Left forelimb (tissue), 1 donor: ENCODE data around the gene PLPP4.

Experiments used
- DNase-seq: peaks from one replicate; pipeline ENCODE4 v3.0.0-alpha.2; 2018; ENCODE audit warnings: low spot score

The PLPP4 gene

GRCh38 chr10:120613180-120613579 lies 156.2 kb downstream of the PLPP4 start:
- no peak for DNase-seq

- DNase-seq: no peak
Measured at GRCh38 chr10:120614680-120615079, 157.7 kb downstream of the PLPP4 start.

DNA sequence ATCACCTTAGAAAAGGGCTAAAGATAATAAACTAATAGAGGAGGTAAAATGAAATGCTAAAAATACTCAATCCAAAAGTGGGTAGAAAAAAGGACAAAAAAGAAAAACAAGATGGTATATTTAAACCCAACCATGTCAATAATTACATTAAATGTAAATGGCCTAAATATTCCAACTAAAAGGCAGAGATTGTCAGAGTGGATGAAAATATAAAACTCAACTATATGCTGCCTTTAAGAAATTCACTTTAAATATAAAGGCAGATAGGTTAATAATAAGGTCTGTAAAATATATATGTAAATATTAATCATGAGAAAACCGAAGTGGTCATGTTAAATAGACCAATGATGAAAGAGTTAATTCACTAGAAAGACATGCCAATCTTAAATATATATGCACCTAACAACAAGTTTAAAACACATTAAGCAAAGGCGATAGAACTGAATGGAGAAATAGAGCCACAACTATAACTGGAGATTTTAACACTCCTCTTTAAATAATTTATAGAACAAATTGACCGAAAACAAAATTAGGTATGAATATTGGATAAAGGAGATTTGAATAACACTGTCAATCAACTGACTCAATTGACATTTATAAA lies 159.4 kb downstream of the PLPP4 start:
- no peak for DNase-seq

DNA sequence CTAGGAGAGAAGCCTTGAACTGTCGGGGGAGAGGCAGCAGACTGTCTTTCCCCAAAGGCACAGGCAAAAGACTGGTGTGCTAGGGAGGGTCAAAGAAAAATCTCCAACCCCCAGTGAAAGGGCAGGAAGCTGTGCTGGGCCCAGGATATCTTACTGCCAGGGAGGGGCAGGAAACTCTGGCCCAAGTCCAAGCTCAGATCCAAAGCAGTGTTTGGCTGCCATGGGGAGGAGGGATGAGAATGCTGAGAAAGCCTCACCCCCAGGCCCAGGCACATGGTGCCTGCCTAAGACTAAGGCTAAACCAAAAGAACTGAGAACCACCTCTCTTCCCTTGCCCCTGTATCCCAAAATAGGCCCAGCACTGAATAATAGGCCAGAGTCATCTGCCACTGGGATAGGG lies 171.2 kb downstream of the PLPP4 start:
- no peak for DNase-seq

GRCh38 chr10:120630266-120630665 lies 173.2 kb downstream of the PLPP4 start:
- DNase-seq: no peak

GRCh38 chr10:120632047-120632446 lies 175.0 kb downstream of the PLPP4 start:
- DNase-seq: no peak

DNA sequence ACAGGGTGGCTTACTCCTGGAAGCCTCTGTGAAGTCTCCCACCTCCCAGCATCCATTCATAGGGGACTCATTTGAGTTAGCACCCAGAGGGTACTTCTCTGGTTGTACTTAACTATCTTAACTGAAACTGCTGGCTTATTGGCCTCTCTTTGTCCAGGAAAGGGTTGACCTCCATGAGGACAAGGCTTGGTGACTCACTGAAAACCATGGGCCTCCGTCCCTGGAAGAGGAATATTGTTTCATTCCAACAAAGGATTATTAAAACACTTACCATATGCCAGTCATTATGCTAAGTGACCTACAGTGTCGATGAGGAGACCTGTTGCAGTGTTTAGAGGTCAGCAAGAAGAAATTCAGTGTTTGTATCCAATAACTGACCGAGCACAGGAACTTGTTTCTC lies 175.9 kb downstream of the PLPP4 start:
- no peak for DNase-seq

GRCh38 chr10:120634659-120635058 lies 177.6 kb downstream of the PLPP4 start:
- DNase-seq: no peak
